ENCODE results near the gene MAML1.

The MAML1 gene

GRCh38 chr5:179794575-179794974, 62.0 kb downstream of the MAML1 start:
- DNase-seq: no peak

GRCh38 chr5:179795049-179795862, 62.6 kb downstream of the MAML1 start:
- peak; percentile 53 for DNase-seq

DNA sequence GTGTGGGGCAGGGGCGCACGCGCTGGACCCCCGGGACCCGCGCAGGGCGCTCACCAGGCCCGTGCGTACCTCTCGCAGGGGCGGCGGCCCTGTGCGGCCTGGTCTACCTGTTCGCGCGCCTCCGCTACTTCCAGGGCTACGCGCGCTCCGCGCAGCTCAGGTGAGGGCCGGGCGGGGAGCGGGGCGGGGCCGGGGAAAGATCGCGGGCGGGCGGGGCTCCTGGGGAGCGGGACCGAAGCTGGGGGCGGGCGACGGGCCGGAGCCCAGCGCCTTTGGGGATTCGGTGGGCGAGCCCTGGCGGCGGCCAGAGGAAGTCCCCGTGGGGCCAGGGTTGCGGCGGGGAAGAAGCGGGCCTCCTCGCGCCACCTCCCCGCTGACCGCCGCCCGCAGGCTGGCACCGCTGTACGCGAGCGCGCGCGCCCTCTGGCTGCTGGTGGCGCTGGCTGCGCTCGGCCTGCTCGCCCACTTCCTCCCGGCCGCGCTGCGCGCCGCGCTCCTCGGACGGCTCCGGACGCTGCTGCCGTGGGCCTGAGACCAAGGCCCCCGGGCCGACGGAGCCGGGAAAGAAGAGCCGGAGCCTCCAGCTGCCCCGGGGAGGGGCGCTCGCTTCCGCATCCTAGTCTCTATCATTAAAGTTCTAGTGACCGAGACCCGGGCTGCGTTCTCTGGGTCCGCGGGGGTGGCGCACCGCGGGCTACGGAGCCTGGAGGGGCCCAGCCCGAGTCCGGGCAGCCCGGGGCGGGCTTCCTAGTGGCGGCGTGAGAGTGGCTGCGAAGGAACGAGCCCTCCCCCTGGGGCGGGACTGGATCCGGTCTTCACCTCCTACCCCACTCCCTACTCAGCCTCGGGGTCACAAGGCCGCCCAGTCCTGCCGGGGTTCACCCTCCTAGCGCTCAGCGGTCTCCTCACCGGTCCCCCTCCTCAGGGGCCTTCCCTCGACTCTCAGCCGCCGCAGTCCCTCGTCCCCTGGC, 63.5 kb downstream of the MAML1 start:
- peak; percentile 98 for DNase-seq

- DNase-seq: peak; percentile 49
These were observed 64.4 kb downstream of the MAML1 start for GRCh38 chr5:179796877-179797608.

- DNase-seq: no peak
These were observed 65.1 kb downstream of the MAML1 start for GRCh38 chr5:179797741-179798140.

GRCh38 chr5:179798144-179798770, 65.6 kb downstream of the MAML1 start:
- no peak for DNase-seq

DNA sequence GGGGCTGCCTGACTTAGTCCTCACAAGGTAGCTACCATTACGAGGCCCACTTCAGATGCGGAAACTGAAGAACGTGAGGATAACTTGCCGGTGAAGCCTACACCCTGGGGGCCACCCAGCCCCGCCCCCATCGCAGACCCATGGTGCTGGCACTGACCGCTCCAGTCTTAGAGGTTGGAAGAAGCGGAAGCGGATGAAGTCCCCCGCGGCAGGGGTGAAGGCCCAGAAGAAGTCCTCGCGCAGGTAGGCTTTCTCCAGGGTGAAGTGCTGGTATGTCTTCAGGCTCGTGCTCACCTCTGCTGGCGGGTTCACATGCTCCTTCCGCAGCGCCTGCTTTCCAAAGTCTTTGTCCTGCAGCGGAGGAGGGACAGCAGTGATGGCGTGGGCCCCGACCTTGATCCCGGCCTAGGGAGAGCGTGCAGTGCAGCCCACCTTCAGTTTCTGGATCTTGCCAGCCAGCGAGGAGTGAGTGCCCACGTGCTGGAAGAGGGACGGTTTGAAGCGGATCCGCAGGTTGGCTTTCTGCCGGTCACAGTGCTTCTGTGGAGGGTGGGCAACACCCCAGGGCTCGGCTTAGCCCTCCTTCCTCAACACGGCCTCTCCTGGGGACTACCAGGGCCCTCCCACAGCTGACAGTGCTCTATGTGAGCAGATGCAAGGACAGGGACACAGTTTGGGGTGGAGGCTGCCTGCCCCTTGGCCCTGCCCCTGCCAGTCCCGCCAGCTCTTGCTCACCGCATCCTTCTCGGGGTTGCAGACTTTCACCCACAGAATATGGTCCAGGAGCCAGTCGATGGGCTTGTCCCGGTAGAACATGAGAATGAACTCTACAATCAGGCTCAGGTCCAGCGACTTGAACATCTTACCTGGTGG, 66.4 kb downstream of the MAML1 start:
- no peak for DNase-seq

DNA sequence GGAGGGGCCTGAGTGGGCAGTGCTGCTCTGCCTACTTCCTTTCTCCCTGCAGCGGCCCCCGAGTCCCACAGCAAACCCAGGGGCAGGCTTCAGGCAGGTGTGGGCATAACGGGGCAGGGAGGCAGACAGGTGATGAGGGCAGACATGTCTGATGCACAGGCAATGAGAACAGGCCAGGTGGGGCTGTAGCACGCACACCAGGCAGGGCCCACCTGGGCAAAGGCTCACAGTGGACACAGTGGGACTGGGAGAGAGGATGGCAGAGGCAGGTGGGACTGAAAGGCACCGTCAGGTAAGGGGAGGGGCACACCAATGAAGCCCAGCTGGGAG, 67.0 kb downstream of the MAML1 start:
- DNase-seq: no peak

DNA sequence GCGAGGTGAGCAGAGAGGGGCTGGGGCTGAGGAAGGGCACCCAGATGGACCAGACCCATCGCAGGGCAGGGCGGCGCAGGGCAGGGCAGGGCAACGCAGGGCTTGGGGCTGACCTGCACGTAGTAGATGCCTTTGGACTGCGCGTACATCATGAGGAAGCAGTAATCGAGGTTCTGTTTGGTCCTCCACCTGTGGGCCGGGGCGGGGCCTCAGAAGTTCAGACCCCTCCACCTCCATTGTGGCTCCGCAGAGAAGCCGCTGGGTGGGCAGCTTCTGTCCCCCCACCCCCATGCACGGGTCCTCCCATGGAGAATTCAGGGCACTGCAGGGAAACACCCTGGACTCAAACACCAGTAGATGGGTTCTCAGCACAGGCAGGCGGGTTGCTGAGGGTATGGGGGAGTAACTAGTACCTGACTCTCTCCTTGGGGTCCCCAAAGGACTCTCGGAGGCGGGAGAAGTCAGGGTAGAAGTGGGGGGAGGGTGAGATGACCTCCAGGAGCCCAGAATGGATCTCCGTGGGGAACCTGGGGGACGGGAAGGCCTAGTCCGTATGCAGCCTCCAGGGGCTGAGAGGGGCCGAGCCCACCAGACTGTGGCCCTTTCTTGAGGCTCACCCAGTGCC, 67.6 kb downstream of the MAML1 start:
- no peak for DNase-seq

- peak; percentile 46 for DNase-seq
These were observed 68.1 kb downstream of the MAML1 start for GRCh38 chr5:179800696-179801201.

DNA sequence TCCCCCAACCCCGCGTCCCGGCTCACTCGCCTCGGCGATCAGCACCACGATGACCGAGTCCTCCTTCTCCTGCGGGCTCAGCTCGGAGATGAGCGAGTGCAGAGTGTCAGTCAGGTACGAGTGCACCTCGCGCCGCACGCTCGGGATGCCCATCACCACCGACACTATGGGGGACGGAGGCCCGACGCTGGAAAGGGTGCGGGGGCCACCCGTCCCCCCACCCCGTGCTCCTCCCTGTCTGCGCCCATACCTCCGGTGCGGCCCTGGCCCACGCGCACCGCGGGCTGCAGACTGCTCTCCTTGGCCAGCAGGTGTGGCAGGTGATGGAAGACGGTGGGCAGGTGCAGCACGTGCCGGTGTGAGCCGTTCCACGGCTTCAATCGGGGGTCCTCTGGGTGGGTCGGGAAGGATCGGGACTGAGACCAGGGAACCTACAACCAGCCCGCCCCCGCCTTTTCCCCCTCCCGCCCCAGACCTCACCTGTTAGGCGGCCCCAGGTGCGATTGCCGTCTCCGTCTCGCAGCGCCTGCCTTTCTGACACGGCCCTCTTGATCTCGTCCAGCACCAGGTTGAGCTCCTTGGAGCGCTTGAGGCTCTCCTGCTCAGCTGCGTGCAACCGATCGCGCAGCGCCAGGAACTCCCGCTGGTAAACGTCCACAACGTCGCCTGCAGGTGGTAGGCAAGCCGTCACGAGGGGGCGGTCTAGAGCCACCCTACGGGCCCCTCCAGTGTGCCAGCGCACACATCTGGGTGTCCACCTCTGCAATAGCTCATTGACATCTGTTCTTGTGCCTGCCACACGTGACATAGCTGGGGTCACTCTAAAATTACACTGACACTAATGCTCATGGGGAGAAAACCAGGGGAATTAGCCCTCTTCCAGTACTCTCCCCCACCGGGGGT, 68.9 kb downstream of the MAML1 start:
- DNase-seq: peak; percentile 99

GRCh38 chr5:179802207-179802883, 69.7 kb downstream of the MAML1 start:
- peak; percentile 75 for DNase-seq

- DNase-seq: peak; percentile 49
These were observed 70.4 kb downstream of the MAML1 start for GRCh38 chr5:179802950-179803562.

DNA sequence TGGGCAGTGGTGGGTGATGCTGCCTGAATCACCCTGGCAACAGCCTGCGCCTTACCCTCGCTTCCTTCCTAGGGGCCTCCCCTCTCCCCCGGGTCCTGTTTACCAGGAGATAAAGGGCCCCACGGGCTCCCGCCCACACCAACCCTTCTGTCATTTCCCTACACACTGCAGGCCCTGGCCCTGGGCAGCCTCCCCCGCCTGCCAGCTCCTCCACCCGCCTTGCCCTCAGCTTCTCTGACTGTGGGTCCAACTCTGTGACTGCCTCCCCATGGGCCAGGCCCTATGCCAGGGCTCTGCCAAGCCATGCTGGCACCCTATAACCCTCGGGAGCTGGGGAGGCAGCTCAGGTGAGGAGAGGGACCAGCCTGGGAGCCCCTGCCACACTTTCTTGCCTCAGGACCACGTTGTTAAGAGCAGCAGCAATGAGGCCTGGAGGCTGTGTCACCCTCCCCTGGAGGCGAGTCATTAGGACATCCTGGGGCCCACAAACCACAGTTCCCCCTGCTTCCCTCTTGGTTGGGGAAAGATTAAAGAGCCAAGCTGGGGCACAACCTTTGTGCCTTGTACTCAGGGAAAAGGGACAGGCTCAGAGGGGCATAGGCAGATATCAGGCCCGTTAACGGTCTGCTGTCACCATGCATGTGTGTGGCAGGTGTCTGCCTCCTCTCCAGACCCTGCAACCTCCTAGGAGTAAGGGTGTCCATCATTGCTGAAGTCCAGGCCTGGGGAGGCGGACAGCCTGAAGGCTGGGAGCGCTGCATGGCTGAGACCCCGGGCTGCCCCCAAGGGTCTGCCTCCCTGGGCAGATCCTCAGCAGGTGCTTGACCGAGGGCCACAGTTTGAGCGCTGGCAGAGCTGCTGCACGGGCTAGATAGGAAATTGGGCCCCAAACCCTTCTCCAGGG, 71.3 kb downstream of the MAML1 start:
- DNase-seq: peak; percentile 70

GRCh38 chr5:179804555-179804947, 71.9 kb downstream of the MAML1 start:
- no peak for DNase-seq

DNA sequence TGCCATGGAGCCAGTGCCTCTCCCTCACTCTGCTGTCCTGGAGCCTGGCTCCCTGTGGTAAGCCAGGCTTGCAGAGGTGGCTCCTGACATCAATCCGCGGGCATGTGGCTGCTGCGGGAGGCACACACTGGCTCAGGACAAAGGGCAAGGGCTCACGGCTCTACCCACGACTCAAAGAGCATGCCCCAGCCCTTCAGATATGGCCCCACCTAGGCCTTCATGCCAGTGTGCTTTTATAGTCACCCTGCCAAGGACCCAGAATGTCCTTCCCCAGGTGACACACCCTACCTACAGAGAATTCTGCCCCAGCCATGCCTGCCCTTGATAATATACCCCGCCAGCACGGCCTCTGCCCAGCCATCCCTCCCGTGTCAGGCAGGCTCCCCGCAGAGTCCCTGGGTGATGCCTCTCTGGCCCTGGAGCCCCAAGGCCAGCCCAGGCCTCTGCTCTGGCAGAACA, 72.5 kb downstream of the MAML1 start:
- peak; percentile 62 for DNase-seq

DNA sequence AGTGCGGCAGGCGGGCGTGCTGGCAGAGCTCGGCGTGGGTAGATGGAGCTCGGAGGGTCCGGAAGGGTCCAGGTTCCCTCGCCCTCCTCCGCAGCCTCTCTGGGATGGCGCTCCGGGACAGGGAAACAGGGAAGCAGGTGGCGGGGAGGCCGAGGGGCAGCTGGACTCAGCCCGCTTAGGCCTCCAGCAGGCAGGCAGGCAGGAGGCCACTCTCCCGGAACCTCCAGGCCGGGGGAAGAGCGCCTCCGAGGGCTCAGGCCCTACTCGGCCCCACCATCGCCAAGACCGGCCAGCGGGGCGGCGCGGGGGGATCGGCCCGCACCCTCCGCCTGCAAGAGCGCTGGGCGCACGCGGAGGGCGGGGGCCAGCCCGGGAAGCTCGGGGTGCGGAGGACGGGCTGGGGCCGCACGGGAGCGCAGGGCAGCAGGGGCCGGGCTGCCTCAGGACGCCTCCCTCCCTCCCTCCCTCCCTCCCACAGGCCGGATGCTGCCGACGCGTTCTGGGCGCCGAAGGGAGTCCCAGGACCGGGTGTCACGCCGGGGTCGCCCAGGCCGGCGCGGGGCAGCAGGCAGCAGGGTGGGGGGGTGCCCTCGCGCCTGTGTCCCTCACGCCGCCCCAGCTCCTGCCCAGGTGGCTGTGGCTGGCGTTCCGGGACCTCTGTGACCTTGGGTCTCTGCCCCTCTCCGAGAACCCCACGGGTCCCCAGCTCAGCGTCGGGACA, 73.1 kb downstream of the MAML1 start:
- DNase-seq: peak; percentile 93

Data from 8988T (cell line).